ENCODE measurements around the gene TCERG1L. TPM values are rescaled to one million over a fixed set of nuclear protein-coding genes. Genes with fewer than 3 reads are reported as not detected.

Gene TCERG1L
- polyA plus RNA-seq, 1 of the 3 experiments (the other 2 are of a cell fraction): not detected

GRCh38 chr10:131227163-131227740, 84.3 kb downstream of the TCERG1L start (continued):
- TF ChIP-seq RAD21 (IDR thresholded peaks at IDR 0.05; ENCODE audit: low read length): no peak
- TF ChIP-seq GABPA (IDR thresholded peaks at IDR 0.05; ENCODE audit: low read depth): no peak

GRCh38 chr10:131226446-131227162, 84.9 kb downstream of the TCERG1L start:
- H3K4me3 ChIP-seq (ENCODE audit: low read depth in 2 of 2, low read length in 1 of 2): no peak overlapping the region
- H3K4me1 ChIP-seq (ENCODE audit: control insufficient read depth in 1 of 2, insufficient read depth in 2 of 2, low read depth in 1 of 2, low read length in 1 of 2): no peaks in the 10 kb centered on the region
- H4K20me1 ChIP-seq (ENCODE audit: insufficient read depth): no peaks in the 10 kb centered on the region
- no peak overlapping the region for H3K27ac ChIP-seq (ENCODE audit: low read depth in 2 of 2, low read length in 1 of 2)
- no peak overlapping the region for H3K9ac ChIP-seq
- WGBS (ENCODE audit: low lambda C conversion rate): 40% methylated on average over 17 of the region's 18 CpGs
- POLR2A ChIA-PET: no interaction called here
- H3K9me2 ChIP-seq: no peaks in the 10 kb centered on the region
- H2AFZ ChIP-seq (ENCODE audit: low read depth): no peak overlapping the region
- no peaks in the 10 kb centered on the region for H3K36me3 ChIP-seq (replicated peaks in 1 of 2; ENCODE audit: control insufficient read depth in 1 of 2, insufficient read depth in 2 of 2, low read length in 1 of 2)
- no peak overlapping the region for H3K4me2 ChIP-seq
- no peaks in the 10 kb centered on the region for H3K79me2 ChIP-seq (ENCODE audit: insufficient read depth)
- no peaks in the 10 kb centered on the region for H3F3A ChIP-seq (replicated peaks; ENCODE audit: insufficient read depth)
- no peaks in the 10 kb centered on the region for H3K27me3 ChIP-seq (ENCODE audit: insufficient read depth)
- no peak for TF ChIP-seq RCOR1 (IDR thresholded peaks at IDR 0.05; ENCODE audit: low read length)
- no peak for TF ChIP-seq USF1 (IDR thresholded peaks at IDR 0.05; ENCODE audit: borderline replicate concordance, low read depth)
- no peak for TF ChIP-seq FOSL2 (IDR thresholded peaks at IDR 0.05; ENCODE audit: borderline replicate concordance, low read depth)
- no peak for TF ChIP-seq SMC3 (IDR thresholded peaks at IDR 0.05; ENCODE audit: low read depth, low read length)
- no peak for TF ChIP-seq JUND (IDR thresholded peaks at IDR 0.05)
- TF ChIP-seq GATA2 (CRISPR knock-in tag; IDR thresholded peaks at IDR 0.05): no peak
- TF ChIP-seq YY1 (IDR thresholded peaks at IDR 0.05; ENCODE audit: low read depth): no peak
- no peak for TF ChIP-seq FOXM1 (IDR thresholded peaks at IDR 0.05; ENCODE audit: low read depth)
- TF ChIP-seq TCF12 (IDR thresholded peaks at IDR 0.05): no peak
- no peak for TF ChIP-seq CTCF (IDR thresholded peaks at IDR 0.05)
- no peak for TF ChIP-seq REST (IDR thresholded peaks at IDR 0.05; ENCODE audit: low read depth, low read length)
- TF ChIP-seq CHD2 (IDR thresholded peaks at IDR 0.05; ENCODE audit: low read length, partially characterized antibody): no peak
- no peak for TF ChIP-seq MXI1 (IDR thresholded peaks at IDR 0.05; ENCODE audit: low read depth, low read length)
- TF ChIP-seq PBX3 (IDR thresholded peaks at IDR 0.05): no peak
- TF ChIP-seq SIN3A (IDR thresholded peaks at IDR 0.05; ENCODE audit: borderline replicate concordance, low read depth, low read length): no peak
- no peak for TF ChIP-seq IRF3 (IDR thresholded peaks at IDR 0.05; ENCODE audit: low read depth, low read length)
- TF ChIP-seq NRF1 (IDR thresholded peaks at IDR 0.05; ENCODE audit: low read depth, low read length): no peak
- no peak for TF ChIP-seq POLR2AphosphoS5 (IDR thresholded peaks at IDR 0.05; ENCODE audit: low read depth, low read length)
- TF ChIP-seq RFX5 (IDR thresholded peaks at IDR 0.05; ENCODE audit: low read length): no peak
- CTCF ChIA-PET: interaction anchor here (1.3 kb wide), 1 partner anchor 16 kb away, joined by 3 read pairs; no protein-coding TSS in a partner anchor
- no peak for DNase-seq
- H3K9me3 ChIP-seq: no peaks in the 10 kb centered on the region
